Astrocyte (in vitro differentiated cells and primary cell): Measurements from ENCODE around the gene TSSK6. TPM values are rescaled to one million over a fixed set of nuclear protein-coding genes. Genes with fewer than 3 reads are reported as not detected.

Source experiments
- DNase-seq: peaks from one replicate; pipeline ENCODE4 v3.0.0-alpha.2; 2010; ENCODE audit warnings: low read depth
- FAIRE-seq: peaks from 2 replicates; lab custom pipeline; 2011; peaks lifted over from hg19 to GRCh38; lab: Jason Lieb, UNC
- H2AFZ ChIP-seq: 2 replicates; pipeline ENCODE4 v1.6.0; 2012; ENCODE audit warnings: low read depth, low read length, inconsistent platforms
- H3K27ac ChIP-seq: 2 replicates; pipeline ENCODE4 v1.5.1; 2011; ENCODE audit warnings: low read depth, low read length, inconsistent platforms
- H3K27me3 ChIP-seq: 2 replicates; pipeline ENCODE4 v1.6.0; 2011; ENCODE audit warnings: low read length, inconsistent platforms; ENCODE audit not compliant: insufficient read depth
- H3K36me3 ChIP-seq: 2 replicates; pipeline ENCODE4 v1.5.1; 2011; ENCODE audit warnings: low read length, inconsistent platforms; ENCODE audit not compliant: insufficient read depth
- H3K4me1 ChIP-seq: 2 replicates; pipeline ENCODE4 v1.5.1; 2011; ENCODE audit warnings: low read length, inconsistent platforms; ENCODE audit not compliant: insufficient read depth
- H3K4me2 ChIP-seq: 2 replicates; pipeline ENCODE4 v1.6.0; 2012; ENCODE audit warnings: low read length, inconsistent platforms
- H3K4me3 ChIP-seq: 2 replicates; pipeline ENCODE4 v1.5.1; 2011; ENCODE audit warnings: low read depth, mild to moderate bottlenecking, low read length, inconsistent platforms; ENCODE audit not compliant: insufficient read depth
- H3K79me2 ChIP-seq: 2 replicates; pipeline ENCODE4 v1.6.0; 2012; ENCODE audit warnings: mild to moderate bottlenecking, low read length, inconsistent platforms; ENCODE audit not compliant: insufficient read depth
- H3K9ac ChIP-seq: 2 replicates; pipeline ENCODE4 v1.6.0; 2012; ENCODE audit warnings: mild to moderate bottlenecking, low read length, inconsistent platforms
- H3K9me3 ChIP-seq: 2 replicates; pipeline ENCODE4 v1.5.1; 2012; ENCODE audit warnings: low read depth, mild to moderate bottlenecking, low read length, inconsistent platforms; ENCODE audit not compliant: insufficient read depth
- H4K20me1 ChIP-seq: 2 replicates; pipeline ENCODE4 v1.6.0; 2012; ENCODE audit warnings: low read length, inconsistent platforms; ENCODE audit not compliant: insufficient read depth
- H3K27ac Mint-ChIP-seq: one replicate; pipeline ENCODE4 v1.8.0; 2021; ENCODE audit warnings: mild to moderate bottlenecking, mixed read lengths; ENCODE audit not compliant: unreplicated experiment
- H3K27me3 Mint-ChIP-seq: one replicate; pipeline ENCODE4 v1.8.0; 2021; ENCODE audit warnings: low read depth, mixed read lengths; ENCODE audit not compliant: unreplicated experiment
- H3K36me3 Mint-ChIP-seq: one replicate; pipeline ENCODE4 v1.8.0; 2021; ENCODE audit warnings: low read depth, mixed read lengths; ENCODE audit not compliant: unreplicated experiment
- H3K4me1 Mint-ChIP-seq: one replicate; pipeline ENCODE4 v1.8.0; 2021; ENCODE audit warnings: low read depth, mixed read lengths; ENCODE audit not compliant: unreplicated experiment
- H3K4me3 Mint-ChIP-seq: one replicate; pipeline ENCODE4 v1.8.0; 2021; ENCODE audit warnings: mild to moderate bottlenecking, moderate library complexity, mixed read lengths; ENCODE audit not compliant: unreplicated experiment
- H3K9me3 Mint-ChIP-seq: one replicate; pipeline ENCODE4 v1.8.0; 2021; ENCODE audit warnings: mild to moderate bottlenecking, mixed read lengths; ENCODE audit not compliant: unreplicated experiment
- EZH2 ChIP-seq: IDR thresholded peaks from 2 replicates; pipeline ENCODE4 v1.6.1; 2012; ENCODE audit warnings: mild to moderate bottlenecking, low read length, inconsistent platforms; ENCODE audit not compliant: insufficient read depth
- total RNA-seq: library from RNA; stranded (reverse); gene quantifications from 2 replicates; pipeline ENCODE4 v1.2.1, GENCODE V29; 2021
- TF ChIP-seq, protein P1 (sequence below): IDR thresholded peaks from 2 replicates; pipeline ENCODE4 v1.5.1; 2011; ENCODE audit warnings: low read depth, mild to moderate bottlenecking, inconsistent platforms, low read length, moderate library complexity; ENCODE audit not compliant: insufficient read depth

TSSK6 gene
- total RNA-seq, 1 donor from 2014 or later: 1.8 TPM

GRCh38 chr19:19466201-19466600 is 49.1 kb downstream of the TSSK6 start:
- H3K79me2 ChIP-seq: peaks cover 87% of the 10 kb centered on the region
- TF ChIP-seq EZH2: no peak
- TF ChIP-seq, protein P1, sequence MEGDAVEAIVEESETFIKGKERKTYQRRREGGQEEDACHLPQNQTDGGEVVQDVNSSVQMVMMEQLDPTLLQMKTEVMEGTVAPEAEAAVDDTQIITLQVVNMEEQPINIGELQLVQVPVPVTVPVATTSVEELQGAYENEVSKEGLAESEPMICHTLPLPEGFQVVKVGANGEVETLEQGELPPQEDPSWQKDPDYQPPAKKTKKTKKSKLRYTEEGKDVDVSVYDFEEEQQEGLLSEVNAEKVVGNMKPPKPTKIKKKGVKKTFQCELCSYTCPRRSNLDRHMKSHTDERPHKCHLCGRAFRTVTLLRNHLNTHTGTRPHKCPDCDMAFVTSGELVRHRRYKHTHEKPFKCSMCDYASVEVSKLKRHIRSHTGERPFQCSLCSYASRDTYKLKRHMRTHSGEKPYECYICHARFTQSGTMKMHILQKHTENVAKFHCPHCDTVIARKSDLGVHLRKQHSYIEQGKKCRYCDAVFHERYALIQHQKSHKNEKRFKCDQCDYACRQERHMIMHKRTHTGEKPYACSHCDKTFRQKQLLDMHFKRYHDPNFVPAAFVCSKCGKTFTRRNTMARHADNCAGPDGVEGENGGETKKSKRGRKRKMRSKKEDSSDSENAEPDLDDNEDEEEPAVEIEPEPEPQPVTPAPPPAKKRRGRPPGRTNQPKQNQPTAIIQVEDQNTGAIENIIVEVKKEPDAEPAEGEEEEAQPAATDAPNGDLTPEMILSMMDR: no peak
- H3K4me3 ChIP-seq: no peak overlapping the region
- H2AFZ ChIP-seq: no peak overlapping the region
- no peak for DNase-seq
- FAIRE-seq: no peak
- H4K20me1 ChIP-seq: peaks cover 38% of the 10 kb centered on the region
- Mint-ChIP-seq H3K4me3 (peak overlapping the region; percentile 69), H3K36me3 (peaks cover 39% of the 10 kb centered on the region), H3K27me3 (no peaks in the 10 kb centered on the region), H3K27ac (no peak overlapping the region), H3K9me3 (peaks cover 16% of the 10 kb centered on the region), H3K4me1 (peaks cover 50% of the 10 kb centered on the region)
- H3K4me2 ChIP-seq: no peak overlapping the region
- H3K27me3 ChIP-seq: no peaks in the 10 kb centered on the region
- peaks cover 22% of the 10 kb centered on the region for H3K36me3 ChIP-seq
- no peak overlapping the region for H3K27ac ChIP-seq
- H3K9me3 ChIP-seq: peaks cover 7% of the 10 kb centered on the region
- H3K4me1 ChIP-seq: peaks cover 32% of the 10 kb centered on the region
- H3K9ac ChIP-seq: no peak overlapping the region

DNA sequence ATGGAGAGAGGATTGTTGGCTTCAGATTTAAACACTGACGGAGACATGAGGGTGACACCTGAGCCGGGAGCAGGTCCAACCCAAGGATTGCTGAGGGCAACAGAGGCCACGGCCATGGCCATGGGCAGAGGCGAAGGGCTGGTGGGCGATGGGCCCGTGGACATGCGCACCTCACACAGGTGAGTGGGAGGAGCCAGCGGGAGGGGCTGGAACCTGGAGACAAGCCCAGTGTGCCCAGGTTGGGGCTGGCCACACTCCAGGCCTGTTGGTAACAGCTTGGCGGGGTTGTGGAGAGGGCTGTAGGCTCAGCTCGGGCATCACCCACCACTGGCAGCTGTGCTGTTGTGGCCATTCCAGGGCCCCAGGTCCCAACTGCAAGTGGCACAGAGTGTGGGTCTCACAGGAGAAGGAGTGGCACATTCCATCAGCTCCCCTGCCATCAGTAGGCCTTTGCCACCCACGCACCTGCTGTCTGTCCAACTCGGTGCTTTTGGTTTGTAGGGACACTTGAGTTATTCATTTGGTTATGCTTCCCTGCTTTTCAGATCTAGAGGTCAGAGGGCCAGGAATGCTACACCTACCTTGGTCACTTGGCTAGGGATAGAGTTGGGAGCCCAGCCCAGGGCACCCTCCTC is 49.8 kb downstream of the TSSK6 start:
- H3K36me3 Mint-ChIP-seq: peaks cover 38% of the 10 kb centered on the region
- no peak overlapping the region for H3K27ac ChIP-seq

More for the DNA sequence above, 49.8 kb downstream of the TSSK6 start:
- TF ChIP-seq EZH2: no peak
- TF ChIP-seq, protein P1: no peak
- peak overlapping the region; percentile 98 for H3K27ac Mint-ChIP-seq
- peaks cover 39% of the 10 kb centered on the region for H3K4me1 ChIP-seq
- FAIRE-seq (no peak), DNase-seq (no peak)
- no peaks in the 10 kb centered on the region for H3K27me3 Mint-ChIP-seq
- H3K9me3 ChIP-seq: peaks cover 7% of the 10 kb centered on the region
- peaks cover 14% of the 10 kb centered on the region for H3K9me3 Mint-ChIP-seq
- peaks cover 37% of the 10 kb centered on the region for H4K20me1 ChIP-seq
- H3K27me3 ChIP-seq: no peaks in the 10 kb centered on the region
- peaks cover 56% of the 10 kb centered on the region for H3K4me1 Mint-ChIP-seq
- peaks cover 22% of the 10 kb centered on the region for H3K36me3 ChIP-seq
- H3K4me3 ChIP-seq: no peak overlapping the region
- no peak overlapping the region for H2AFZ ChIP-seq
- no peak overlapping the region for H3K4me2 ChIP-seq
- no peak overlapping the region for H3K9ac ChIP-seq
- H3K4me3 Mint-ChIP-seq: no peak overlapping the region
- peaks cover 87% of the 10 kb centered on the region for H3K79me2 ChIP-seq
